AG04450 (cell line): ENCODE data around the gene RNGTT. TPM values are rescaled to one million over a fixed set of nuclear protein-coding genes. Genes with fewer than 3 reads are reported as not detected.
A peak's percentile ranks its signal among the peaks of the same experiment; 100 is the strongest.

Experiments used
- CTCF ChIA-PET: fragments of 300-600, 350-600 bp; formaldehyde crosslinking; extraction: SDS; loops from one replicate; lab custom pipeline; 2022; ENCODE audit warnings: antibody characterized with exemption, inconsistent platforms; lab: Charles Lee
- POLR2A ChIA-PET: fragments of 350-600 bp; formaldehyde crosslinking; extraction: SDS; loops from one replicate; lab custom pipeline; 2021; ENCODE audit warnings: antibody characterized with exemption, inconsistent platforms; lab: Yijun Ruan, JAX
- DNase-seq: peaks from one replicate; pipeline ENCODE4 v3.0.0-alpha.2; 2011; ENCODE audit warnings: low read depth, low spot score
- H3K27ac ChIP-seq: one replicate; pipeline ENCODE4 v1.5.1; 2012; ENCODE audit warnings: low read depth, low read length, control low read depth
- H3K27me3 ChIP-seq: one replicate; pipeline ENCODE4 v1.6.0; 2012; ENCODE audit warnings: low read length; ENCODE audit not compliant: control insufficient read depth, insufficient read depth
- H3K4me3 ChIP-seq: 2 replicates; pipeline ENCODE4 v1.5.1; 2011; ENCODE audit warnings: mild to moderate bottlenecking, low read depth, low read length, control low read depth
- H3K9me3 ChIP-seq: 2 replicates; pipeline ENCODE4 v1.5.1; 2012; ENCODE audit warnings: low read length; ENCODE audit not compliant: control insufficient read depth, insufficient read depth
- polyA plus RNA-seq: library from polyadenylated mRNA; depleted of rRNA; stranded (reverse); fragments of >200 nt; gene quantifications from 2 replicates; pipeline ENCODE4 v1.2.3, GENCODE V29; 2011
- TF ChIP-seq, protein P1 (sequence below): IDR thresholded peaks from 2 replicates; pipeline ENCODE4 v1.5.1; 2011; ENCODE audit warnings: low read depth, low read length, control low read depth, inconsistent platforms

RNGTT gene
- polyA plus RNA-seq, 1 experiment, result 11.2 TPM

GRCh38 chr6:88852775-88853174 lies 110.6 kb downstream of the RNGTT start:
- no peak for DNase-seq
- Histone ChIP-seq H3K27ac (no peak overlapping the region), H3K9me3 (no peaks in the 10 kb centered on the region), H3K4me3 (no peak overlapping the region), H3K27me3 (no peaks in the 10 kb centered on the region)
- POLR2A ChIA-PET, result no interaction called here
- TF ChIP-seq, protein P1, sequence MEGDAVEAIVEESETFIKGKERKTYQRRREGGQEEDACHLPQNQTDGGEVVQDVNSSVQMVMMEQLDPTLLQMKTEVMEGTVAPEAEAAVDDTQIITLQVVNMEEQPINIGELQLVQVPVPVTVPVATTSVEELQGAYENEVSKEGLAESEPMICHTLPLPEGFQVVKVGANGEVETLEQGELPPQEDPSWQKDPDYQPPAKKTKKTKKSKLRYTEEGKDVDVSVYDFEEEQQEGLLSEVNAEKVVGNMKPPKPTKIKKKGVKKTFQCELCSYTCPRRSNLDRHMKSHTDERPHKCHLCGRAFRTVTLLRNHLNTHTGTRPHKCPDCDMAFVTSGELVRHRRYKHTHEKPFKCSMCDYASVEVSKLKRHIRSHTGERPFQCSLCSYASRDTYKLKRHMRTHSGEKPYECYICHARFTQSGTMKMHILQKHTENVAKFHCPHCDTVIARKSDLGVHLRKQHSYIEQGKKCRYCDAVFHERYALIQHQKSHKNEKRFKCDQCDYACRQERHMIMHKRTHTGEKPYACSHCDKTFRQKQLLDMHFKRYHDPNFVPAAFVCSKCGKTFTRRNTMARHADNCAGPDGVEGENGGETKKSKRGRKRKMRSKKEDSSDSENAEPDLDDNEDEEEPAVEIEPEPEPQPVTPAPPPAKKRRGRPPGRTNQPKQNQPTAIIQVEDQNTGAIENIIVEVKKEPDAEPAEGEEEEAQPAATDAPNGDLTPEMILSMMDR, result no peak
- CTCF ChIA-PET, result interaction anchor here (0.6 kb wide), 1 partner anchor 1105 kb away, joined by 3 read pairs; no protein-coding TSS in a partner anchor

GRCh38 chr6:88852000-88852399 lies 111.4 kb downstream of the RNGTT start:
- CTCF ChIA-PET, result no interaction called here
- Histone ChIP-seq H3K27me3 (no peaks in the 10 kb centered on the region), H3K27ac (no peak overlapping the region), H3K9me3 (no peaks in the 10 kb centered on the region), H3K4me3 (no peak overlapping the region)
- DNase-seq, result no peak
- POLR2A ChIA-PET, result no interaction called here
- TF ChIP-seq, protein P1, result no peak

DNA sequence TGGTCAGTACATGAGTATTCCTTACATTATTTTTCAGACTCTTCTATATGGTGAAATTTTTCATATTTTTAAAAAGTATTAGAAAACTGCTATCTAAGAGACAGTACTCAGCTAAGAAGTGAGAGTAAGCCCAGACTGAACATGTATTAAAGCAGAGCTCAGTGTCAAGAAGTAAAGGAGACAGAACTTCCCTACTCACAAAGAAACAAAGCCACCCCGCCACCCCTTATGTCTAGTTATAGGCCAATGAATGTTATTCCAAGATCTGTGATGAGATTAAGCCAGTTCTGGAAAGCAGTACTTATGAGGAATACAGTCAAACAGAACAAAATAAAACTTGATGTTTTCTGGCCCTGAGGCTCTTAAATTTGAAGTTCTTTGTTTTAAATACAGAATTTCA lies 114.5 kb downstream of the RNGTT start:
- DNase-seq, result no peak
- Histone ChIP-seq H3K9me3 (no peaks in the 10 kb centered on the region), H3K27ac (no peak overlapping the region), H3K27me3 (no peaks in the 10 kb centered on the region), H3K4me3 (no peak overlapping the region)
- POLR2A ChIA-PET, result no interaction called here
- CTCF ChIA-PET, result no interaction called here
- TF ChIP-seq, protein P1, result no peak

GRCh38 chr6:88843040-88843439 lies 120.4 kb downstream of the RNGTT start:
- ChIA-PET CTCF (interaction anchor here (1.5 kb wide), 1 partner anchor 28 kb away, joined by 9 read pairs; no protein-coding TSS in a partner anchor), POLR2A (no interaction called here)
- H3K9me3 ChIP-seq, result no peaks in the 10 kb centered on the region
- DNase-seq, result peak; percentile 44
- H3K4me3 ChIP-seq, result no peak overlapping the region
- H3K27ac ChIP-seq, result no peak overlapping the region
- no peaks in the 10 kb centered on the region for H3K27me3 ChIP-seq
- TF ChIP-seq, protein P1, result no peak

- ChIA-PET CTCF (interaction anchor here (1.5 kb wide), 1 partner anchor 28 kb away, joined by 9 read pairs; no protein-coding TSS in a partner anchor), POLR2A (no interaction called here)
- Histone ChIP-seq H3K4me3 (no peak overlapping the region), H3K9me3 (no peaks in the 10 kb centered on the region), H3K27ac (no peak overlapping the region), H3K27me3 (no peaks in the 10 kb centered on the region)
- TF ChIP-seq, protein P1, result no peak
- no peak for DNase-seq
These were observed 121.1 kb downstream of the RNGTT start for GRCh38 chr6:88842320-88842719.
